ENCODE data around the gene TNFSF11. TPM values are rescaled to one million over a fixed set of nuclear protein-coding genes. Genes with fewer than 3 reads are reported as not detected.
A peak's percentile ranks its signal among the peaks of the same experiment; 100 is the strongest.
"Not testable (repeated sequence)": the region's sequence is repeated elsewhere in the genome, so short reads cannot be mapped to it uniquely, and the experiment has no call there.

The TNFSF11 gene
- total and polyA plus RNA-seq, 2 experiments from 2014 or later: not detected

GRCh38 chr13:42551611-42552010 lies 22.3 kb upstream of the TNFSF11 start:
- TF ChIP-seq EZH2 (IDR thresholded peaks at IDR 0.05; ENCODE audit: insufficient read depth, poor library complexity, severe bottlenecking) (no peak), EZH2phosphoT487 (IDR thresholded peaks at IDR 0.05; ENCODE audit: insufficient read depth, low read depth) (no peak)
- WGBS, 2 experiments (ENCODE audit: low coverage in 1 of 2, low lambda C conversion rate in 2 of 2, missing lambda C conversion rate in 2 of 2): 45 to 50% methylated on average over 2 of the region's 2 CpGs

GRCh38 chr13:42553098-42554046 lies 20.6 kb upstream of the TNFSF11 start:
- no peaks in the 10 kb centered on the region for H3K79me2 ChIP-seq (ENCODE audit: insufficient read depth)
- no peak for TF ChIP-seq EZH2 (IDR thresholded peaks at IDR 0.05; ENCODE audit: insufficient read depth, poor library complexity, severe bottlenecking)
- no peak for TF ChIP-seq EZH2phosphoT487 (IDR thresholded peaks at IDR 0.05; ENCODE audit: insufficient read depth, low read depth)
- no peak overlapping the region for H2AFZ ChIP-seq
- in situ Hi-C loops (cut with MboI): no loop called here
- DNase-seq: peak; percentile 26
- H3K9me2 ChIP-seq (ENCODE audit: insufficient read depth): no peaks in the 10 kb centered on the region
- no peak overlapping the region for H3K4me3 ChIP-seq
- H3K4me1 ChIP-seq (ENCODE audit: insufficient read depth): no peaks in the 10 kb centered on the region
- peaks cover 13% of the 10 kb centered on the region for H3K27me3 ChIP-seq (replicated peaks; ENCODE audit: insufficient read depth)
- no peaks in the 10 kb centered on the region for H3F3A ChIP-seq (ENCODE audit: insufficient read depth)
- no peaks in the 10 kb centered on the region for H3K36me3 ChIP-seq (ENCODE audit: low read depth)
- no peak overlapping the region for H3K4me2 ChIP-seq (ENCODE audit: unreplicated experiment)
- no peak overlapping the region for H3K27ac ChIP-seq
- no peak overlapping the region for H3K9ac ChIP-seq
- no peaks in the 10 kb centered on the region for H3K9me3 ChIP-seq (ENCODE audit: low read depth)
- 17 to 28% methylated on average over 3 of the region's 3 CpGs for WGBS, 2 experiments (ENCODE audit: low coverage in 1 of 2, low lambda C conversion rate in 2 of 2, missing lambda C conversion rate in 2 of 2)
- no peaks in the 10 kb centered on the region for H4K20me1 ChIP-seq (ENCODE audit: insufficient read depth)

More at GRCh38 chr13:42551611-42552010, 22.3 kb upstream of the TNFSF11 start:
- Histone ChIP-seq H3F3A (ENCODE audit: insufficient read depth) (no peaks in the 10 kb centered on the region), H2AFZ (no peak overlapping the region), H3K27ac (no peak overlapping the region), H3K9me3 (ENCODE audit: low read depth) (no peaks in the 10 kb centered on the region), H3K9me2 (ENCODE audit: insufficient read depth) (no peaks in the 10 kb centered on the region), H3K36me3 (ENCODE audit: low read depth) (no peaks in the 10 kb centered on the region), H3K4me2 (ENCODE audit: unreplicated experiment) (no peak overlapping the region), H4K20me1 (ENCODE audit: insufficient read depth) (no peaks in the 10 kb centered on the region), H3K79me2 (ENCODE audit: insufficient read depth) (no peaks in the 10 kb centered on the region), H3K9ac (no peak overlapping the region), H3K4me3 (no peak overlapping the region), H3K27me3 (replicated peaks; ENCODE audit: insufficient read depth) (peaks cover 13% of the 10 kb centered on the region), H3K4me1 (ENCODE audit: insufficient read depth) (no peaks in the 10 kb centered on the region)
- DNase-seq: no peak
- in situ Hi-C loops (cut with MboI): no loop called here

GRCh38 chr13:42559057-42559456 lies 14.9 kb upstream of the TNFSF11 start:
- no peak for DNase-seq
- no peak overlapping the region for H3K27ac ChIP-seq
- H3K27me3 ChIP-seq (replicated peaks; ENCODE audit: insufficient read depth): no peaks in the 10 kb centered on the region
- in situ Hi-C loops (cut with MboI): no loop called here
- no peak overlapping the region for H3K4me3 ChIP-seq
- H3K36me3 ChIP-seq (ENCODE audit: low read depth): no peaks in the 10 kb centered on the region
- no peaks in the 10 kb centered on the region for H3K9me2 ChIP-seq (ENCODE audit: insufficient read depth)
- H3K9me3 ChIP-seq (ENCODE audit: low read depth): no peaks in the 10 kb centered on the region
- TF ChIP-seq EZH2phosphoT487 (IDR thresholded peaks at IDR 0.05; ENCODE audit: insufficient read depth, low read depth) (no peak), EZH2 (IDR thresholded peaks at IDR 0.05; ENCODE audit: insufficient read depth, poor library complexity, severe bottlenecking) (no peak)
- no peaks in the 10 kb centered on the region for H3F3A ChIP-seq (ENCODE audit: insufficient read depth)
- H2AFZ ChIP-seq: no peak overlapping the region
- no peaks in the 10 kb centered on the region for H3K4me1 ChIP-seq (ENCODE audit: insufficient read depth)
- H4K20me1 ChIP-seq (ENCODE audit: insufficient read depth): no peaks in the 10 kb centered on the region
- H3K79me2 ChIP-seq (ENCODE audit: insufficient read depth): no peaks in the 10 kb centered on the region
- no peak overlapping the region for H3K4me2 ChIP-seq (ENCODE audit: unreplicated experiment)
- no peak overlapping the region for H3K9ac ChIP-seq

GRCh38 chr13:42559573-42560218 lies 14.3 kb upstream of the TNFSF11 start:
- H3K4me1 ChIP-seq (ENCODE audit: insufficient read depth); H3K9me3 ChIP-seq (ENCODE audit: low read depth); DNase-seq; H3K79me2 ChIP-seq (ENCODE audit: insufficient read depth); H3K36me3 ChIP-seq (ENCODE audit: low read depth); H3K27me3 ChIP-seq (replicated peaks; ENCODE audit: insufficient read depth); H4K20me1 ChIP-seq (ENCODE audit: insufficient read depth); H2AFZ ChIP-seq; H3K4me3 ChIP-seq; H3K9me2 ChIP-seq (ENCODE audit: insufficient read depth); in situ Hi-C loops (cut with MboI); H3K27ac ChIP-seq; H3F3A ChIP-seq (ENCODE audit: insufficient read depth); H3K4me2 ChIP-seq (ENCODE audit: unreplicated experiment); H3K9ac ChIP-seq: not testable (repeated sequence)
- WGBS, 2 experiments (ENCODE audit: low coverage in 1 of 2, low lambda C conversion rate in 2 of 2, missing lambda C conversion rate in 2 of 2): 70 to 75% methylated on average over 22 to 36 of the region's 36 CpGs

- H3K4me2 ChIP-seq (ENCODE audit: unreplicated experiment); H3K9ac ChIP-seq; in situ Hi-C loops (cut with MboI); H3K9me3 ChIP-seq (ENCODE audit: low read depth); H3K79me2 ChIP-seq (ENCODE audit: insufficient read depth); H3F3A ChIP-seq (ENCODE audit: insufficient read depth); H4K20me1 ChIP-seq (ENCODE audit: insufficient read depth); H3K27me3 ChIP-seq (replicated peaks; ENCODE audit: insufficient read depth); H3K36me3 ChIP-seq (ENCODE audit: low read depth); H3K4me3 ChIP-seq; H3K27ac ChIP-seq; DNase-seq; H3K9me2 ChIP-seq (ENCODE audit: insufficient read depth); H2AFZ ChIP-seq; H3K4me1 ChIP-seq (ENCODE audit: insufficient read depth): not testable (repeated sequence)
- WGBS, 2 experiments (ENCODE audit: low coverage in 1 of 2, low lambda C conversion rate in 2 of 2, missing lambda C conversion rate in 2 of 2): 60 to 64% methylated on average over 6 of the region's 6 CpGs
These were observed 13.6 kb upstream of the TNFSF11 start for GRCh38 chr13:42560320-42560719.
